Measurements from ENCODE around the gene VIPR1.

VIPR1 gene

GRCh38 chr3:42499478-42499871, 3.0 kb upstream of the VIPR1 start:
- no peak for ATAC-seq
- TF ChIP-seq ZNF565 (CRISPR knock-in tag; conservative IDR thresholded peaks at IDR 0.05; ENCODE audit: low read depth): no peak
- no peak for TF ChIP-seq ARNTL (CRISPR knock-in tag; IDR thresholded peaks at IDR 0.05; ENCODE audit: borderline replicate concordance, low read depth)
- TF ChIP-seq SNAI2 (CRISPR knock-in tag; IDR thresholded peaks at IDR 0.05): no peak
- TF ChIP-seq ZC3H10 (CRISPR knock-in tag; IDR thresholded peaks at IDR 0.05): no peak
- no peak for TF ChIP-seq TCF4 (CRISPR knock-in tag; IDR thresholded peaks at IDR 0.05; ENCODE audit: borderline replicate concordance)
- TF ChIP-seq POU6F1 (CRISPR knock-in tag; IDR thresholded peaks at IDR 0.05; ENCODE audit: borderline replicate concordance, low read depth): no peak
- no peak for TF ChIP-seq ZFP3 (CRISPR knock-in tag; IDR thresholded peaks at IDR 0.05)
- no peak for TF ChIP-seq OSR1 (CRISPR knock-in tag; IDR thresholded peaks at IDR 0.05)
- TF ChIP-seq PPARA (CRISPR knock-in tag; IDR thresholded peaks at IDR 0.05; ENCODE audit: borderline replicate concordance): no peak
- TF ChIP-seq ISL1 (CRISPR knock-in tag; IDR thresholded peaks at IDR 0.05): no peak
- TF ChIP-seq GLIS3 (CRISPR knock-in tag; IDR thresholded peaks at IDR 0.05): no peak
- TF ChIP-seq CSRNP3 (CRISPR knock-in tag; IDR thresholded peaks at IDR 0.05): no peak
- TF ChIP-seq ESRRG (CRISPR knock-in tag; IDR thresholded peaks at IDR 0.05): no peak
- no peak for TF ChIP-seq ZNF70 (CRISPR knock-in tag; IDR thresholded peaks at IDR 0.05)
- TF ChIP-seq RARB (CRISPR knock-in tag; IDR thresholded peaks at IDR 0.05): no peak
- no peak for TF ChIP-seq TSHZ2 (CRISPR knock-in tag; IDR thresholded peaks at IDR 0.05)
- TF ChIP-seq TOX (CRISPR knock-in tag; IDR thresholded peaks at IDR 0.05; ENCODE audit: borderline replicate concordance): no peak
- no peak for TF ChIP-seq ZNF8 (CRISPR knock-in tag; IDR thresholded peaks at IDR 0.05)

GRCh38 chr3:42500091-42500490, 2.4 kb upstream of the VIPR1 start:
- no peak for ATAC-seq
- TF ChIP-seq SNAI2 (CRISPR knock-in tag; IDR thresholded peaks at IDR 0.05): no peak
- no peak for TF ChIP-seq POU6F1 (CRISPR knock-in tag; IDR thresholded peaks at IDR 0.05; ENCODE audit: borderline replicate concordance, low read depth)
- no peak for TF ChIP-seq CREB5 (CRISPR knock-in tag; IDR thresholded peaks at IDR 0.05; ENCODE audit: low read depth)
- TF ChIP-seq GLIS3 (CRISPR knock-in tag; IDR thresholded peaks at IDR 0.05): no peak
- TF ChIP-seq TCF4 (CRISPR knock-in tag; IDR thresholded peaks at IDR 0.05; ENCODE audit: borderline replicate concordance): no peak

- TF ChIP-seq BACH2 (CRISPR knock-in tag; IDR thresholded peaks at IDR 0.05; ENCODE audit: borderline replicate concordance): no peak
- TF ChIP-seq ZNF70 (CRISPR knock-in tag; IDR thresholded peaks at IDR 0.05): no peak
- no peak for TF ChIP-seq ZNF8 (CRISPR knock-in tag; IDR thresholded peaks at IDR 0.05)
- no peak for TF ChIP-seq CREB5 (CRISPR knock-in tag; IDR thresholded peaks at IDR 0.05; ENCODE audit: low read depth)
- no peak for TF ChIP-seq ESRRG (CRISPR knock-in tag; IDR thresholded peaks at IDR 0.05)
- no peak for TF ChIP-seq CSDC2 (CRISPR knock-in tag; IDR thresholded peaks at IDR 0.05)
- TF ChIP-seq OSR1 (CRISPR knock-in tag; IDR thresholded peaks at IDR 0.05): no peak
- no peak for TF ChIP-seq ZNF565 (CRISPR knock-in tag; conservative IDR thresholded peaks at IDR 0.05; ENCODE audit: low read depth)
- no peak for TF ChIP-seq SNAI2 (CRISPR knock-in tag; IDR thresholded peaks at IDR 0.05)
- no peak for TF ChIP-seq ARNTL (CRISPR knock-in tag; IDR thresholded peaks at IDR 0.05; ENCODE audit: borderline replicate concordance, low read depth)
- no peak for TF ChIP-seq ZFP30 (CRISPR knock-in tag; IDR thresholded peaks at IDR 0.05)
- no peak for TF ChIP-seq TCF4 (CRISPR knock-in tag; IDR thresholded peaks at IDR 0.05; ENCODE audit: borderline replicate concordance)
- no peak for ATAC-seq
Measured at GRCh38 chr3:42500909-42501308, 1.5 kb upstream of the VIPR1 start.

Data from SK-N-SH treated with all-trans-retinoic acid at 6 μM for 48 hours (cell line).